ENCODE results near the gene IL12B. TPM values are rescaled to one million over a fixed set of nuclear protein-coding genes. Genes with fewer than 3 reads are reported as not detected.
"Not testable (repeated sequence)": the region's sequence is repeated elsewhere in the genome, so short reads cannot be mapped to it uniquely, and the experiment has no call there.

Gene IL12B
- total RNA-seq, 1 donor from 2014 or later, result not detected

DNA sequence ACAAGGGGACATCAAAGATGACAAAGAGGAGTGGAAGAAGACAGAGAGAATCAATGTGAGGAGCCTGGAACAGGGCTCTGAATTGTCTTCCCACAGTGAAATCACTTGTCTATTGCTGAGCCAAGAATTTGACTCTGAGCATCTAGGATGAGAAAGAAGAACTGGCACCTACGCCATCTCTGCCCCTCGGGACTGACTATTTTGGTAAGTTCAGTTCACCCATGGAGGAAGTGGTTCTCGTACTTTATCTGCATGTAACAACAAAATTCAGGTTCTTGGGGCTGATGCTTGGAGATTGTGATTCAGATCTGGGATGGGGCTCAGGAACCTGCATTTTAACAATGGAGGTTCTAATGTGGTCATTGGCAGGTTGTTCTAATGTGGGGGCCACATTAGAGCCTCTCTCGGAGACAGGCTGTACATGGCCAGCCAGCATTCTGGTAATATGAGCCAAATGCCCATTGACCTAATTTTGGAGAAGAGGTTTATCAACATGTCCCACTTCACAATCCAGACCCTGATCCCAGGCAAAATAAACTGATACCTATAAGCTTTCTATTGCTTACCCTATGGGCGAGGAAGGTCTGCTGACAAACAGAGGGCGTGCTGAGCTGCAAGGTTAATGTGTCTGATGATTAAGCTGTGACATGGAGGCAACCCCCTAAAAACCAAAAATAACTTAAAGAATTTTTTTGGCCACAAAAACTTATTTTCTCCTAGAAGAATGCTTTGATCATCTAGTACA, 2.7 kb upstream of the IL12B start:
- no peak for DNase-seq (ENCODE audit: low read depth)

- no peak for DNase-seq (ENCODE audit: low read depth)
These were observed 1.0 kb upstream of the IL12B start for GRCh38 chr5:159331093-159331973.

- DNase-seq (ENCODE audit: low read depth), result peak; percentile 80
These were observed 5.3 kb downstream of the IL12B start for GRCh38 chr5:159324986-159325385.

GRCh38 chr5:159324102-159324755, 6.1 kb downstream of the IL12B start:
- DNase-seq (ENCODE audit: low read depth), result peak; percentile 76

- DNase-seq (ENCODE audit: low read depth), result no peak
These were observed 8.1 kb downstream of the IL12B start for GRCh38 chr5:159322180-159322579.

GRCh38 chr5:159319832-159320231, 10.5 kb downstream of the IL12B start:
- DNase-seq (ENCODE audit: low read depth), result no peak

- no peak for DNase-seq (ENCODE audit: low read depth)
These were observed 10.9 kb downstream of the IL12B start for GRCh38 chr5:159319363-159319762.

DNA sequence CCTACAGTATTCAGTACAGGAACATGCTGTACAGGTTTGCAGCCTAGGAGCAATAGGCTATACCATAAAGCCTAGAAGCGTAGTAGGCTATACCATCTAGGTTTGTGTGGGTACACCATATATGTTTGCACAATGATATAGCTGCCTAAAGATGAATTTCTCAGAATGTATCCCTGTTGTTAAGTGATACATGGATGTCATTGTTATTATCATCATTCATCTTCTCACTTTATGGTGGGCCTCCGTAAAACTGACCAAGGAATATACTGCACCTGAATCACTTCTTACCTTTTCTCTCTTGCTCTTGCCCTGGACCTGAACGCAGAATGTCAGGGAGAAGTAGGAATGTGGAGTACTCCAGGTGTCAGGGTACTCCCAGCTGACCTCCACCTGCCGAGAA, 11.8 kb downstream of the IL12B start:
- no peak for DNase-seq (ENCODE audit: low read depth)

DNA sequence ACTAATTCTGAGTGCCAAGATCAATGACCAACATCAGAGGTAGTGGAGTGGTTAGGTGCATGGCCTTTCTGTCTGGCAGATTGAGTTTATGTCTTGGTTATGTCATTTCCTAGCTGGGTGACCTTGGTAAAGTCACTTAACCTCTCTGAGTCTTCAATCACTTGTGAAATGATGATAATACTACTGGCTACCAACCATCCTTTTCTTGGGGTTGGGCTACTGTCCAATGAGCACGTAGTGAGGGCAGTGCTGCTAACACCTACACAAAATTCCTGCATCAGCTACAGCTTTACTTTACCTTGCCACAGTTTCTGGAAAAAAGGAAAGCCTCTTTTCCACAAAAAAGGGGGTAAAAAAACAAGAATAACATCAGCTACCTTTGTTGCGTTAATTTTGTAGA, 12.4 kb downstream of the IL12B start:
- DNase-seq (ENCODE audit: low read depth), result no peak

DNA sequence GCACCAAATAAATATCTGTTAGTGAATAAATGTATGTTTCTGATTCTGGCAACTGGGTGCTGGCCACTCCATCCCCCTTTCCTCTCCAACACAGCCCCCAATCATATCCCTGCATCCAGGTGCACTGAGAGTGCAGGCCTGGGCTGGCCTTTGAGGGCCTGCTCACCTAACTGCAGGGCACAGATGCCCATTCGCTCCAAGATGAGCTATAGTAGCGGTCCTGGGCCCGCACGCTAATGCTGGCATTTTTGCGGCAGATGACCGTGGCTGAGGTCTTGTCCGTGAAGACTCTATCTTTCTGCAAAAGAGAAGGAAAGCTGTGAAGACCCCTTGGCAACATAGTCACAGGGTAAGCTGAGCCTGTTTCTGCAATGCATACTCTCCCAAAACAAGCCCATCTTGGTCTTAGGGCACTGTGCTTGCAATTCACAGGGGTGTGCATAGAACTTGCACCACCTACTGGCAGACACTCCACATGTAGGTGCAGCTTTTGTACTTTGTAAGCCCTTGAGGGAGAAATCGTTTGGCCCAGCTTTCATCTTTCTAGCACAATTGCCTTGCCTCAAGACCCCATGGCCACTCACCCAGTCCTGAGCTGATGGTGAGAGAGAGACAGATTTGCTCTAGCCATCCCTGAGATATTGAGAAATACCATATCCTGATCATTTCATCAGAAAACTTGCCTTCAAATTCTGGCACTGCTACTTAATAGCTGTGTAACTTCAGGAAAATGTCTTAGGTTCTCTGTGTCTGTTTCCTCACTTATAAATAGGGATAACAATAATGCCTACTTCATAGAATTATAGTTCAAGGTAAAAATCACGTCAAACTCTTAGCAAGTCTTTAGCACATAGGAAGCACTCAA, 13.5 kb downstream of the IL12B start:
- DNase-seq (ENCODE audit: low read depth), result peak; percentile 67

DNA sequence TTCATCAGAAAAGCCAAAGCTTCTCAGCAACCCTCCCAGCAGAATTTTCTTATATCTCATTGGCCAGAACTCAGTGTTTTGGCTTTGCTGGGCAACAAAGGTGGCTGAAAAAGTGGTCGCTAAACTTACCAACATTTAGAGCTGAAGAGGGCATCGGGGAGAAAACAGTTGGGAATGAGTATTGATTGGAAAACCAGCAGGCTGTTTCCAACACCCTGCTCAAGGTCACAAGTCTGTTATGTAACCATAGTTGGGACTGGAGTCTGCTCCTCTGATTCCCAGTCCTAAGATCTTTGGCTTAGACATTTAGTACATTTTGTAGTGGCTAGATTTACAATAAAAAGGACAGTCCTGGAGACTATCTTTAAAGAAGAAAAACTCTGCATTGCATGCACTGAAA, 17.1 kb downstream of the IL12B start:
- no peak for DNase-seq (ENCODE audit: low read depth)

- DNase-seq (ENCODE audit: low read depth), result no peak
These were observed 19.2 kb downstream of the IL12B start for GRCh38 chr5:159311063-159311462.

DNA sequence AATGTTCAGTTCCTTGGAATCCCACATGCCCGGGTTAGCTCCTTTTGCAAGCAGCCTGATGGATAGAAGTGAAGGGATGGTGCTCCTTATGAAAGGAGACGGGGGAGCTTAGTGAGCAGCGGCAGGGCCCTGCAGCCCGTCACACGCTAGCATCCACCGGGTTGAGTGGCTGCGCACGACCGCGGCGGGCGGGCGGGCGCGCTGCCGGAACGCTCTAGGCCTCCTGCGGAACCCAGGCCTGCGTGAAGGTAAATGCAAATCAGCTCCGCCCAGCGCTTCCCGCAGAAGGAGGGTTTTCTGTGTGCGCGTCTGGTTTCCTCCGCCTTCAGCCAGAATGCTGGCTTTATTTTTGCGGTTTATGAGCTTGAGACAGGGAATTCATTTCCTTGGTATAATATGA, 19.8 kb downstream of the IL12B start:
- DNase-seq (ENCODE audit: low read depth), result peak; percentile 36

DNA sequence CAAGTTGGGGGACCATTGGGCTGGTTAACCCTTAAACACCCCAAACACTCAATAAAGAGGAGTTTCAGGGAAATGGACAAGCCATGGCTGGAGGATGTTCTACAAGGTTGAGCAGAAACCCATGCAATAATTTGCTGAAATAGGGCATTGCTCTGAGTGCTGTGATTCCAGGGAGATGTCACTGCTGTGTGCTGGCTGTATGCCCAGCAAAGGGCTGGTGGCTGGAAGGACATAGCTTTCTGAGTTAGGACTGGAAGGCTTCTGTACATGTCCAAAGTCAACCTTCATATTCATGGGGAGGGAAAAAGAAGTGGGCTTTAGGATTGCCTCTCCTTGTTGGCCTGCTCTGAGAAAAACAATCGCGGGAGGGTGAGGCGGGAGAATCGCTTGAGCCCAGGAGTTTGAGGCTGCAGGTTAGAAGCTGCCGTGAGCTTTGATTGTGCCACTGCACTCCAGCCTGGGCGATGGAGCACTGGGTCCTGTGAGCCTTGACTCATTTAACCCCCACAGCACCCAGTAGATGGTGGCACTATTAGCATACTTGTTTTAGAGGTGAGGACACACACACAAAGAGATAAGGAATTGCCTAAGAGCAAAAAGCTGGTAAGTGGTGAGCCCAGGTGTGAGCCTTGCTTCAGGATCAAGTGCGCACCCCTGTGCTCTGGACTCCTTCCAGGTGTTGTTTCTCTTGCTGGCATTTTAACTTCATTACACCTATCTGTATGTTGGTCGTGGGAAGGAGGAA, 20.4 kb downstream of the IL12B start:
- no peak for DNase-seq (ENCODE audit: low read depth)

GRCh38 chr5:159304961-159305595, 25.2 kb downstream of the IL12B start:
- peak; percentile 63 for DNase-seq (ENCODE audit: low read depth)

DNA sequence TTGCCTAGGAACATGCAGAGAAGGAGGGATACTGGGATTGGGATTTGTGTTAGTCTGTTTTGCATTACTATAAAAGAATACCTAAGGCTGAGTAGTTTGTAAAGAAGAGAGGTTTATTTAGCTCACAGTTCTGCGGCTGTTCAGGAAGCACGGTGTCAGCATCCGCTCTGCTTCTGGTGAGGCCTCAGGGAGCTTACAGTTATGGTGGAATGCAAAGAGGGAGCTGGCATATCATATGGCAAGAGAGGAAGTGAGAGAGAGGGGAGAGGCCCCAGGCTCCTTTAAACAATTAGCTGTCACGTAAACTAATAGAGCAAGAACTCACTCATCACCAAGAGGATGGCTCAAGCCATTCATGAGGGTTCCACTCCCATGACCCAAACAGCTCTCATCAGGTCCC, 27.0 kb downstream of the IL12B start:
- no peak for DNase-seq (ENCODE audit: low read depth)

- DNase-seq (ENCODE audit: low read depth), result peak; percentile 24
These were observed 28.1 kb downstream of the IL12B start for GRCh38 chr5:159301929-159302860.

DNA sequence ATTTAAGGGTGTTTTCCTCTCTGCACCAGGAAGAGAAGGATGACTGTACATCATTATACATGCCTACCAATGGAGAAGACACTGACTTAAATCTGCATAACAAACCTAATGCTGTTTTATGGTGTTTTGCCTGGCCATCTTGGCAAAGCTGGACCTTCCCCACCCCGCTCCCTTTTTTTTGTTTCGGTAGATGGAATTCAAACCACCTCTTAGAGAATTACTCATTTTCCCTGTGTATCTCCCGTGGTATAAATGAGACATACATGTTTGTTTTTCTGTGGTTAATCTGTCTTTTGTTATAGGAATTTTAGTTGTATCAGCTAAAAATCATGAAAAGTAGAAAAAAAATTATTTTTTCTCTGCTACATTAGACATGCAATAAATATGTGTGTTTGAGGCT, 28.8 kb downstream of the IL12B start:
- DNase-seq (ENCODE audit: low read depth), result no peak

GRCh38 chr5:159297300-159297699, 33.0 kb downstream of the IL12B start:
- not testable (repeated sequence) for DNase-seq (ENCODE audit: low read depth)
